ENCODE data around the gene CLCF1. TPM values are rescaled to one million over a fixed set of nuclear protein-coding genes. Genes with fewer than 3 reads are reported as not detected.
A peak's percentile ranks its signal among the peaks of the same experiment; 100 is the strongest.

The CLCF1 gene
- total and polyA plus RNA-seq, 2 experiments from 2014 or later = 0.16 to 2.4 TPM

DNA sequence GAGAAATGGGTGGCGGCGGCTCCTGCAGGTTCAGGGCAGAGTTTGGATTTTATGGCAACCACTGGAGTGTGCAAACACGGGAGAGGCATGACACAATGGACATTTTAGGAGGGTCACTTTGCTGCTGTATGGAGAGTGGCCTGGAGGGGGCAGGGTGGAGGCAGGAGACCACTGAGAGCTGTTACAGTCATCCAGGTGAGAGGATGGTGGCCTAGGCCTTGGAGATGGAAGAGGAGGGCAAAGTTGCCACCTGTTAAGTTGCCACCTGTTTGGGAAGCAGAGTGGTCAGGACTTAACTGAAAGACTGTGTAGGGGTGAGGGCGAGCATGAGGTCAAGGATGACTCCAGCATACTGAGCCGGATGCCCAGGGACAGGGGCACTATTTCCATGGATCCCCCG is 16.1 kb upstream of the CLCF1 start:
- H3K4me1 ChIP-seq (ENCODE audit: low read depth) = peaks cover 6% of the 10 kb centered on the region
- TF ChIP-seq, protein P1, sequence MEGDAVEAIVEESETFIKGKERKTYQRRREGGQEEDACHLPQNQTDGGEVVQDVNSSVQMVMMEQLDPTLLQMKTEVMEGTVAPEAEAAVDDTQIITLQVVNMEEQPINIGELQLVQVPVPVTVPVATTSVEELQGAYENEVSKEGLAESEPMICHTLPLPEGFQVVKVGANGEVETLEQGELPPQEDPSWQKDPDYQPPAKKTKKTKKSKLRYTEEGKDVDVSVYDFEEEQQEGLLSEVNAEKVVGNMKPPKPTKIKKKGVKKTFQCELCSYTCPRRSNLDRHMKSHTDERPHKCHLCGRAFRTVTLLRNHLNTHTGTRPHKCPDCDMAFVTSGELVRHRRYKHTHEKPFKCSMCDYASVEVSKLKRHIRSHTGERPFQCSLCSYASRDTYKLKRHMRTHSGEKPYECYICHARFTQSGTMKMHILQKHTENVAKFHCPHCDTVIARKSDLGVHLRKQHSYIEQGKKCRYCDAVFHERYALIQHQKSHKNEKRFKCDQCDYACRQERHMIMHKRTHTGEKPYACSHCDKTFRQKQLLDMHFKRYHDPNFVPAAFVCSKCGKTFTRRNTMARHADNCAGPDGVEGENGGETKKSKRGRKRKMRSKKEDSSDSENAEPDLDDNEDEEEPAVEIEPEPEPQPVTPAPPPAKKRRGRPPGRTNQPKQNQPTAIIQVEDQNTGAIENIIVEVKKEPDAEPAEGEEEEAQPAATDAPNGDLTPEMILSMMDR (IDR thresholded peaks at IDR 0.05; ENCODE audit: low read depth, low read length) = peak; percentile 65
- no peaks in the 10 kb centered on the region for H3K36me3 ChIP-seq
- H3K4me3 ChIP-seq = no peak overlapping the region
- H3K9me3 ChIP-seq (ENCODE audit: low read depth) = no peaks in the 10 kb centered on the region
- H3K27ac ChIP-seq = no peak overlapping the region
- H3K27me3 ChIP-seq = peaks cover 10% of the 10 kb centered on the region
- DNase-seq (ENCODE audit: low read depth in 1 of 2, low spot score in 1 of 2) = peak in 1 of 2 donors; percentile 65

DNA sequence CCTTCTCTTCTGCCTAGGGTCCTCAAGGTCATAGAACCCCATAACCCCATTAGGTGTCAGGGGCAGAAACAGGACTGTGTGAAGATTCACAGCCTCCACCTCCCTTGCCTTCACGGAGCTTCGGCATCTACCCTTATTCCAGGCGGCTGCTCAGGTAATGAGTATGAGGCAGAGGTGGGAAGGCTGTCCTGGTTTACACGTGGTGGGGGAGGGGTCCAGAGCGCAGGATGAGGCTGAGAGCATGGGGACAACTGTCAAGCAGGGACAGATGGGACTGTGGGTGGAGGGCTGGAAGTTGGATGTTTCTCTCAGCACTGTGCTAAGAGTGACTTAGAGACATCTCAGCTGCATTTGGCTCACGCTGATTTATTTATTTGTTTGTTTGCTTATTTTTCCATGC is 14.1 kb upstream of the CLCF1 start:
- H3K27ac ChIP-seq = no peak overlapping the region
- H3K4me3 ChIP-seq = no peak overlapping the region
- H3K9me3 ChIP-seq (ENCODE audit: low read depth) = no peaks in the 10 kb centered on the region
- H3K4me1 ChIP-seq (ENCODE audit: low read depth) = peaks cover 6% of the 10 kb centered on the region
- TF ChIP-seq, protein P1 (IDR thresholded peaks at IDR 0.05; ENCODE audit: low read depth, low read length) = no peak
- DNase-seq (ENCODE audit: low read depth in 1 of 2, low spot score in 1 of 2) = no peak
- no peaks in the 10 kb centered on the region for H3K36me3 ChIP-seq
- H3K27me3 ChIP-seq = peaks cover 13% of the 10 kb centered on the region

DNA sequence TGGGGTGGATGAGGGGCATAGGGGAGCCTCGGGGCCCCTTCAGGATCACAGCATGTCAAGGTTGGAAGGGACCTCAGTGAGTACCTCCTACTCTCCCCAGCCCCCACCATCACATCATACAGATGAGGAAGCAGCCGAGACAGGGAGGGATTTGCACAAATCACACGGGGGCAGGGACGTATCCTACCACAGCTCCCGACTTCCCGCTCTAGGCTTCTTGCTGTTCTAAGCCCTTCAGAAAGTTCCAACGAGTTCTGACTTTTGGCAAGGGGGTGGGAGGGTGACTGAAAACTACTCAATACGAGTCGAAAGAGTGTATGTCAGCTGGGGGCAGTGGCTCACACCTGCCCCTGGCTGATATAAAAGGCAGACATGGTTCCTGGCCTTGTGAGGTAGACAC is 13.7 kb upstream of the CLCF1 start:
- H3K36me3 ChIP-seq = no peaks in the 10 kb centered on the region
- H3K27me3 ChIP-seq = peaks cover 13% of the 10 kb centered on the region
- peaks cover 6% of the 10 kb centered on the region for H3K4me1 ChIP-seq (ENCODE audit: low read depth)
- no peaks in the 10 kb centered on the region for H3K9me3 ChIP-seq (ENCODE audit: low read depth)
- H3K4me3 ChIP-seq = no peak overlapping the region
- DNase-seq (ENCODE audit: low read depth in 1 of 2, low spot score in 1 of 2) = no peak
- no peak overlapping the region for H3K27ac ChIP-seq
- TF ChIP-seq, protein P1 (IDR thresholded peaks at IDR 0.05; ENCODE audit: low read depth, low read length) = no peak

DNA sequence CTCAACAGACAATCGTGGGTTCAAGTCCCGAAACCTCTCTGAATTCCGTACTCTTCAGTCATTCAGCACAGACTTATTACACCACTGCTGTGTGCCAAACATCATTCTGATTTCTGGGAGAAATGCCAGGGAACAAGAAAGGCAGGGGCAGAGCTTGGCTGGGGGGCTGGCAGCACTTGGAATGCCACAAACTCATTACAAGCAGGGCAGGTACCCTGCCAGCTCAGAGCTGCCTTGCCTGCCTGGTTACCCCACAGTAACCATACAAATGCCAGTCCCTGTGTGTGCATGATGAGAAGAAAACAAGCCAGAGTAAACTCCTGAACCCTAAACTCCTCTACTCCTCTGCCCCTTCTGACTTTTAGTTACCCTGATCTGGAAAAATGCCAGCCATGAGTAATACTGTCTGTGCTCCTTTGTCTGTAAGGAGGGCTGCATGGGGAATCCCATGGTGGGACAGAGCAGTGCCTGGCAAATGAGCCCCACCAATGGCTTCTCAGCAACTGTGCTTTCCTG is 11.5 kb upstream of the CLCF1 start:
- H3K9me3 ChIP-seq (ENCODE audit: low read depth) = no peaks in the 10 kb centered on the region
- TF ChIP-seq, protein P1 (IDR thresholded peaks at IDR 0.05; ENCODE audit: low read depth, low read length) = no peak
- peaks cover 13% of the 10 kb centered on the region for H3K27me3 ChIP-seq
- no peaks in the 10 kb centered on the region for H3K4me1 ChIP-seq (ENCODE audit: low read depth)
- DNase-seq (ENCODE audit: low read depth in 1 of 2, low spot score in 1 of 2) = peak in 1 of 2 donors; percentile 51
- H3K27ac ChIP-seq = no peak overlapping the region
- H3K4me3 ChIP-seq = no peak overlapping the region
- H3K36me3 ChIP-seq = no peaks in the 10 kb centered on the region

DNA sequence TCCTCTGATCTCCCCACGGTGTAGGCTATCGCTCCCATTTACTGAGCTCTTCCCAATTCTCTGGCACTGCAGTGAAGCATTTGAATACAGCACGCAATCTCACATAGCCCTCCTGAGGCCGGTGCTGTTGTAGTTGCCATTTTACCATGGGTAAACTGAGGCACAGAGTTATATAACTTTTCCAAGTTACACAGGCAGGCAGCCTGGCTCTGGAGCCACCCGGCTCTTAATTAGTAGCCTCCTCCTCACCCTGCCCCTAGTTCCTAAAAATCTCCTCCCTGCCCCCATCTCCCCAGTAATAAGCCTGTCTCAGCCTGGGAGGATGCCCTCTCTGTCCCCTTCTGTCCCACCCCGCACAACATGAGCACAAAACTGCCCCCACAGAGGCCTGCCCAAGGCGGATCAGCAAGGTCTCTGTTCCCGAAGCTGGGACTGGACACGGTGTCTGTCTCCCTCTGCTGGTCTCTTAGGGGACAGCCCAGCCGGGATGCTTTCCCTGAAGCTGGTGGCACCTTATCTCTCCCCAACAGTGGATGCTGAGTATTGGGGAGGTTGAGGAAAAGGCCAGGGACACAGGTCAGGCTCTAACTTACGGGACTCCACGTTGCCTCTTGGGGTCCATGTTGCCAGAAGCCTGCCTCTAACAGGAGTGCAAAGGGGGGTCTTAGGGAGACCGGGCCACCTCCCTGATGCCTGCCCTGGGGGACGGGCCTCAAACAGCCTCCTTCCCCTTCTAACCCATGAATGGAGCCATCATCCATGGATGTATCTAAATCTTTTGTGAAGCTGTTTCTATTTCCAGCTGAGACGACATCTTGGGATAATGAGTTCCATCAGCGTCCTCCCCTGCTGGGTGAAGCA is 9.1 kb upstream of the CLCF1 start:
- Histone ChIP-seq H3K27me3 (peaks cover 16% of the 10 kb centered on the region), H3K9me3 (ENCODE audit: low read depth) (no peaks in the 10 kb centered on the region), H3K27ac (no peak overlapping the region), H3K4me1 (ENCODE audit: low read depth) (no peaks in the 10 kb centered on the region), H3K4me3 (no peak overlapping the region), H3K36me3 (no peaks in the 10 kb centered on the region)
- peak; percentile 80 to 82 for DNase-seq (ENCODE audit: low read depth in 1 of 2, low spot score in 1 of 2)
- TF ChIP-seq, protein P1 (IDR thresholded peaks at IDR 0.05; ENCODE audit: low read depth, low read length) = peak; percentile 99

All from cardiac muscle cell (in vitro differentiated cells and primary cell).